Activated T-helper 2 cell treated with anti-CD3 and anti-CD28 coated beads, Interferon-gamma antibody, Interleukin-2, Interleukin-4, amounts not matched to agents 10 μg/mL and 5 μg/mL and 100 μg/mL, durations not matched to agents 14 hours and 24 hours and 36 hours (primary cell): ENCODE data around the gene LINGO3. TPM values are rescaled to one million over a fixed set of nuclear protein-coding genes. Genes with fewer than 3 reads are reported as not detected.

Experiments
- DNase-seq: peaks from one replicate; pipeline ENCODE4 v3.0.0; 2021; ENCODE audit warnings: low spot score
- H3K27ac Mint-ChIP-seq: one replicate; pipeline ENCODE4 v1.8.0; 2021; ENCODE audit warnings: mixed read lengths
- H3K27me3 Mint-ChIP-seq: one replicate; pipeline ENCODE4 v1.8.0; 2021; ENCODE audit warnings: low read depth, mixed read lengths
- H3K36me3 Mint-ChIP-seq: one replicate; pipeline ENCODE4 v1.8.0; 2021; ENCODE audit warnings: low read depth, mixed read lengths
- H3K4me1 Mint-ChIP-seq: one replicate; pipeline ENCODE4 v1.8.0; 2021; ENCODE audit warnings: low read depth, mixed read lengths
- H3K4me3 Mint-ChIP-seq: one replicate; pipeline ENCODE4 v1.8.0; 2021; ENCODE audit warnings: low read depth, mild to moderate bottlenecking, moderate library complexity, mixed read lengths
- H3K9me3 Mint-ChIP-seq: one replicate; pipeline ENCODE4 v1.8.0; 2021; ENCODE audit warnings: mixed read lengths
- intact Hi-C: fragments of 100-400 bp; cut with micrococcal nuclease; formaldehyde crosslinking; loops from one replicate; pipeline ENCODE4 v1.15.1; 2023
- total RNA-seq: library from RNA; stranded (reverse); gene quantifications from 2 replicates; pipeline ENCODE4 v1.2.3, GENCODE V29; 2022

The LINGO3 gene
- total RNA-seq, 1 donor from 2014 or later = 0.23 TPM

- Mint-ChIP-seq H3K27me3 (no peaks in the 10 kb centered on the region), H3K27ac (no peak overlapping the region), H3K4me3 (no peak overlapping the region), H3K36me3 (peaks cover 44% of the 10 kb centered on the region), H3K4me1 (peaks cover 25% of the 10 kb centered on the region), H3K9me3 (no peaks in the 10 kb centered on the region)
- intact Hi-C loops = loop anchor here (2.0 to 10.0 kb wide), 3 partner anchors 52 to 350 kb away; partner anchors contain the start of genes LSM7 and SPPL2B
- peak; percentile 35 for DNase-seq
Measured at GRCh38 chr19:2274931-2275535, 32.9 kb downstream of the LINGO3 start.

- Mint-ChIP-seq H3K4me3 (peak overlapping the region; percentile 73), H3K27me3 (no peaks in the 10 kb centered on the region), H3K4me1 (peaks cover 25% of the 10 kb centered on the region), H3K36me3 (peaks cover 52% of the 10 kb centered on the region), H3K27ac (peak overlapping the region; percentile 42), H3K9me3 (no peaks in the 10 kb centered on the region)
- intact Hi-C loops = loop anchor here (2.0 to 10.0 kb wide), 3 partner anchors 53 to 351 kb away; partner anchors contain the start of genes LSM7 and SPPL2B
- DNase-seq = no peak
Measured at GRCh38 chr19:2274185-2274711, 33.7 kb downstream of the LINGO3 start.

- peak; percentile 74 for DNase-seq
- Mint-ChIP-seq H3K4me1 (peaks cover 25% of the 10 kb centered on the region), H3K27me3 (no peaks in the 10 kb centered on the region), H3K4me3 (peak overlapping the region; percentile 73), H3K36me3 (peaks cover 52% of the 10 kb centered on the region), H3K27ac (peak overlapping the region; percentile 42), H3K9me3 (no peaks in the 10 kb centered on the region)
- intact Hi-C loops = loop anchor here (1.0 to 10.0 kb wide), 4 partner anchors 37 to 351 kb away; partner anchors contain the start of genes LSM7, PLEKHJ1, SF3A2 and SPPL2B
Measured at GRCh38 chr19:2273356-2274184, 34.4 kb downstream of the LINGO3 start.

- H3K4me3 Mint-ChIP-seq = peak overlapping the region; percentile 85
- peaks cover 48% of the 10 kb centered on the region for H3K36me3 Mint-ChIP-seq
- peaks cover 28% of the 10 kb centered on the region for H3K4me1 Mint-ChIP-seq
- H3K27ac Mint-ChIP-seq = peak overlapping the region; percentile 73
- H3K9me3 Mint-ChIP-seq = no peaks in the 10 kb centered on the region
- no peaks in the 10 kb centered on the region for H3K27me3 Mint-ChIP-seq
- intact Hi-C loops = loop anchor here (5.0 to 10.0 kb wide), 2 partner anchors 56 to 353 kb away; partner anchors contain the start of genes LSM7 and SPPL2B
- DNase-seq = peak; percentile 31
Measured at GRCh38 chr19:2271234-2272103, 36.5 kb downstream of the LINGO3 start.

- H3K4me1 Mint-ChIP-seq = peaks cover 30% of the 10 kb centered on the region
- peak; percentile 65 for DNase-seq
- intact Hi-C loops = loop anchor here (5.0 to 10.0 kb wide), 2 partner anchors 57 to 354 kb away; partner anchors contain the start of genes LSM7 and SPPL2B
Measured at GRCh38 chr19:2270423-2271233, 37.3 kb downstream of the LINGO3 start.

GRCh38 chr19:2270157-2270422 lies 37.9 kb downstream of the LINGO3 start:
- no peaks in the 10 kb centered on the region for H3K9me3 Mint-ChIP-seq
- H3K36me3 Mint-ChIP-seq = peaks cover 46% of the 10 kb centered on the region
- peak overlapping the region; percentile 89 for H3K4me3 Mint-ChIP-seq
- H3K4me1 Mint-ChIP-seq = peaks cover 29% of the 10 kb centered on the region
- no peaks in the 10 kb centered on the region for H3K27me3 Mint-ChIP-seq
- peak; percentile 37 for DNase-seq
- H3K27ac Mint-ChIP-seq = peak overlapping the region; percentile 86
- intact Hi-C loops = loop anchor here (5.0 to 10.0 kb wide), 2 partner anchors 57 to 355 kb away; partner anchors contain the start of genes LSM7 and SPPL2B

More at GRCh38 chr19:2270423-2271233, 37.3 kb downstream of the LINGO3 start:
- H3K27ac Mint-ChIP-seq = peak overlapping the region; percentile 76
- no peaks in the 10 kb centered on the region for H3K9me3 Mint-ChIP-seq
- peaks cover 48% of the 10 kb centered on the region for H3K36me3 Mint-ChIP-seq
- H3K4me3 Mint-ChIP-seq = peak overlapping the region; percentile 89
- no peaks in the 10 kb centered on the region for H3K27me3 Mint-ChIP-seq

GRCh38 chr19:2269244-2270156 lies 38.5 kb downstream of the LINGO3 start:
- Mint-ChIP-seq H3K4me1 (peaks cover 27% of the 10 kb centered on the region), H3K27me3 (no peaks in the 10 kb centered on the region), H3K9me3 (no peaks in the 10 kb centered on the region), H3K4me3 (peak overlapping the region; percentile 89), H3K36me3 (peaks cover 43% of the 10 kb centered on the region), H3K27ac (peak overlapping the region; percentile 86)
- DNase-seq = peak; percentile 99
- intact Hi-C loops = loop anchor here (1.0 to 10.0 kb wide), 4 partner anchors 33 to 355 kb away; partner anchors contain the start of genes AP3D1, LSM7, PLEKHJ1 and SF3A2

- peak overlapping the region; percentile 58 for H3K27ac Mint-ChIP-seq
- H3K9me3 Mint-ChIP-seq = no peaks in the 10 kb centered on the region
- intact Hi-C loops = loop anchor here (1.0 to 5.0 kb wide), 2 partner anchors 33 to 117 kb away; partner anchors contain the start of genes AP3D1, PLEKHJ1 and SF3A2
- no peaks in the 10 kb centered on the region for H3K27me3 Mint-ChIP-seq
- H3K4me3 Mint-ChIP-seq = peak overlapping the region; percentile 89
- H3K4me1 Mint-ChIP-seq = peaks cover 21% of the 10 kb centered on the region
- H3K36me3 Mint-ChIP-seq = peaks cover 37% of the 10 kb centered on the region
- DNase-seq = no peak
Measured at GRCh38 chr19:2268861-2269243, 39.1 kb downstream of the LINGO3 start.

GRCh38 chr19:2268480-2268830 lies 39.5 kb downstream of the LINGO3 start:
- Mint-ChIP-seq H3K27me3 (no peaks in the 10 kb centered on the region), H3K27ac (peak overlapping the region; percentile 58), H3K4me3 (peak overlapping the region; percentile 89), H3K4me1 (peaks cover 17% of the 10 kb centered on the region), H3K9me3 (no peaks in the 10 kb centered on the region), H3K36me3 (peaks cover 33% of the 10 kb centered on the region)
- DNase-seq = no peak
- intact Hi-C loops = loop anchor here (5.0 kb wide), 1 partner anchor 116 kb away; the partner anchor contains the start of gene AP3D1

GRCh38 chr19:2266183-2266993 lies 41.6 kb downstream of the LINGO3 start:
- Mint-ChIP-seq H3K4me3 (peak overlapping the region; percentile 8), H3K36me3 (peaks cover 15% of the 10 kb centered on the region), H3K27ac (no peak overlapping the region), H3K27me3 (no peaks in the 10 kb centered on the region), H3K4me1 (peaks cover 9% of the 10 kb centered on the region), H3K9me3 (no peaks in the 10 kb centered on the region)
- DNase-seq = no peak
- intact Hi-C loops = loop anchor here (5.0 kb wide), 1 partner anchor 114 kb away; the partner anchor contains the start of gene AP3D1
